Testis (tissue), 3 donors: ENCODE data around the gene ADAM12. TPM values are rescaled to one million over a fixed set of nuclear protein-coding genes. Genes with fewer than 3 reads are reported as not detected.

ENCODE experiments used
- DNase-seq: peaks from one replicate; pipeline ENCODE4 v3.0.0-alpha.2; 2019
- H3K27ac ChIP-seq, 2 donors: fragments of 200-600 bp; sonication (generic); one replicate each; pipeline ENCODE4 v1.5.1; 2019
- H3K27me3 ChIP-seq: fragments of 200-600 bp; sonication (generic); one replicate; pipeline ENCODE4 v1.5.1; 2019
- H3K36me3 ChIP-seq: fragments of 200-600 bp; sonication (generic); one replicate; pipeline ENCODE4 v1.5.1; 2017; ENCODE audit warnings: low read depth; ENCODE audit errors: missing control alignments
- H3K4me1 ChIP-seq: fragments of 200-600 bp; sonication (generic); one replicate; pipeline ENCODE4 v1.5.1; 2019
- H3K4me3 ChIP-seq, 2 donors: fragments of 200-600 bp; sonication (generic); one replicate each; pipeline ENCODE4 v1.5.1; 2017 to 2019
- H3K9me3 ChIP-seq: fragments of 200-600 bp; sonication (generic); one replicate; pipeline ENCODE4 v1.5.1; 2017
- CTCF ChIP-seq, 3 experiments: fragments of 450-650 bp in 2 of 3; fragments of 200-600 bp in 1 of 3; sonication (generic) in 1 of 3; IDR thresholded peaks; one replicate each; pipeline ENCODE4 v1.5.1; 2016 to 2019; ENCODE audit warnings: antibody characterized with exemption in 3 of 3, mild to moderate bottlenecking in 2 of 3, moderate library complexity in 1 of 3
- POLR2A ChIP-seq: fragments of 450-650 bp; IDR thresholded peaks from one replicate; pipeline ENCODE4 v1.6.1; 2017; ENCODE audit warnings: antibody characterized with exemption, mild to moderate bottlenecking, moderate library complexity
- WGBS, 2 donors: methylation state at CpG; one replicate each; pipeline ENCODE4 v1.1.5; 2018; 5-methylcytosine and 5-hydroxymethylcytosine counted together
- intact Hi-C: fragments of 100-400 bp; cut with DNase I; formaldehyde crosslinking; loops from one replicate; pipeline ENCODE4 v1.15.1; 2023; ENCODE audit warnings: low total_unique reads
- polyA plus RNA-seq: library from polyadenylated mRNA; stranded (reverse); fragments of 350-450 nt; fragmentation: Illumina TruSeq; extraction: RNeasy Lipid Tissue Mini Kit (QIAGEN cat#74804); gene quantifications from one replicate; pipeline ENCODE4 v1.2.3, GENCODE V29; 2014; ENCODE audit warnings: low read depth, low replicate concordance; ENCODE audit not compliant: insufficient read depth
- total RNA-seq, 2 donors: library from RNA; depleted of rRNA; stranded (reverse); fragments of >200 nt; gene quantifications; one replicate each; pipeline ENCODE4 v1.2.3, GENCODE V29; 2016

The ADAM12 gene
- total and polyA plus RNA-seq, 3 donors from 2014 or later = 2.8 to 9.2 (median 6.1) TPM

- 96 to 100% methylated on average over 4 of the region's 4 CpGs for WGBS, 2 donors
- no peak for TF ChIP-seq CTCF (IDR thresholded peaks at IDR 0.05)
- TF ChIP-seq POLR2A = no peak
- H3K4me1 ChIP-seq = no peaks in the 10 kb centered on the region
- no peaks in the 10 kb centered on the region for H3K27me3 ChIP-seq
- H3K36me3 ChIP-seq = no peaks in the 10 kb centered on the region
- H3K4me3 ChIP-seq = no peak overlapping the region
- intact Hi-C loops = no loop called here
- no peaks in the 10 kb centered on the region for H3K9me3 ChIP-seq
- no peak for DNase-seq
- no peak overlapping the region for H3K27ac ChIP-seq
Measured at GRCh38 chr10:126072622-126073021, 315.7 kb downstream of the ADAM12 start.

- DNase-seq = no peak
- intact Hi-C loops = no loop called here
- Histone ChIP-seq H3K4me3 (no peak overlapping the region), H3K27ac (no peak overlapping the region), H3K27me3 (no peaks in the 10 kb centered on the region), H3K36me3 (no peaks in the 10 kb centered on the region), H3K4me1 (no peaks in the 10 kb centered on the region), H3K9me3 (no peaks in the 10 kb centered on the region)
- no peak for TF ChIP-seq CTCF (IDR thresholded peaks at IDR 0.05)
- TF ChIP-seq POLR2A = no peak
- WGBS, 2 donors = 42 to 58% methylated on average over 8 of the region's 8 CpGs
Measured at GRCh38 chr10:126070476-126071215, 317.6 kb downstream of the ADAM12 start.

- H3K27me3 ChIP-seq = no peaks in the 10 kb centered on the region
- no peak for DNase-seq
- 81 to 93% methylated on average over 2 of the region's 2 CpGs for WGBS, 2 donors
- TF ChIP-seq CTCF (IDR thresholded peaks at IDR 0.05) = no peak
- no peak for TF ChIP-seq POLR2A
- H3K9me3 ChIP-seq = no peaks in the 10 kb centered on the region
- H3K27ac ChIP-seq = no peak overlapping the region
- no peak overlapping the region for H3K4me3 ChIP-seq
- H3K36me3 ChIP-seq = no peaks in the 10 kb centered on the region
- intact Hi-C loops = no loop called here
- H3K4me1 ChIP-seq = no peaks in the 10 kb centered on the region
Measured at GRCh38 chr10:126068322-126068721, 320.0 kb downstream of the ADAM12 start.

DNA sequence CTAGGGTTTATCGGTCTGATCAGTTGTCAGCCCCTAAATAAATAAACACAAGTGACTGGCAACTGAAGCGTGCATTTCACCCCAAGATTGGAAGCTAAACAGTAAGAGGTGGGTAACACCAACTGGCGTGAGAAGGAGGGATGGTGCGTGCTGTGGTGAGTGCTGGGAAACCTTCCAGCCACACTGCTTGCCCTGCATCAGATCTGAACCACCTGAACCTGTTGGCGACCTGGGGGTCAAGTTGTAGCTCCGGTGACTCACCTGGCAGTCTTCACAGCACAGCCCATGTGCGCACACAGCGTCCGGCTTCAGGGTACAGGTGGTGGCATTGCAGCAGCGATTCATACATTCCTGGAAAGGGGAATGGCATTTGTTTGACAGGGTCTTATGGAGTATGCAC, 321.8 kb downstream of the ADAM12 start:
- Histone ChIP-seq H3K4me3 (no peak overlapping the region), H3K9me3 (no peaks in the 10 kb centered on the region), H3K36me3 (no peaks in the 10 kb centered on the region), H3K27me3 (no peaks in the 10 kb centered on the region), H3K4me1 (no peaks in the 10 kb centered on the region), H3K27ac (no peak overlapping the region)
- no peak for DNase-seq
- 91 to 97% methylated on average over 9 to 10 of the region's 10 CpGs for WGBS, 2 donors
- TF ChIP-seq CTCF (IDR thresholded peaks at IDR 0.05) (no peak), POLR2A (no peak)
- intact Hi-C loops = no loop called here
